ENCODE data around the gene ASB6.

ASB6 gene

DNA sequence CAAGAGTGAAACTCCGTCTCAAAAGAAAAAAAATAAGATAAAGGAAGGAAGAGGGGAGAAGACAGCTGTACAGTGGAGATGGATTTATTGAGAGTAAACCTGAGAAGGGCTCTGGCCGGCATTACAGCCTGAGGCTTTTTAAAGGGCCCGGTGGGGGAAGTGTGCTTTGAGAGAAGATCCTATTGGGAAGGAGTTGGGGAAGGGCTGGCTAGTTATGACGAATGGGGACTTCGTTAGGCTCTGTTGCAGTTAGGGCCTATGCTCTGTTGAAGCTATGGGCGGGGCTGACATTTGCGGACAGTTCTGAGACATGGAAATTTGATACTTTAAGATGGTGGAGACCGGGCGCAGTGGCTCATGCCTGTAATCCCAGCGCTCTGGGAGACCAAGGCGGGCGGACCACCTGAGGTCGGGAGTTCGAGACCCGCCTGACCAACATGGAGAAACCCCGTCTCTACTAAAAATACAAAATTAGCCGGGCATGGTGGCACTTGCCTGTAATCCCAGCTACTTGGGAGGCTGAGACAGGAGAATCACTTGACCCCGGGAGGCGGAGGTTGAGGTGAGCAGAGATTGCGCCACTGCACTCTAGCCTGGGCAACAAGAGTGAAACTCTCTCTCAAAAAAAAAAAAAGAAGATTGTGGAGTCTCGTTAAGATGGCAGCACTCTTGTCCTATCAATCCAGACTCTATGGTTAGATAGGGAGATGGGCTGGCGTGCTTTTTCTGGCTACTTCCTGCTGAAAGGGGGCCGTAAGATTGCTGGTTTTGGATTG is 54.3 kb downstream of the ASB6 start:
- TF ChIP-seq, protein P1, sequence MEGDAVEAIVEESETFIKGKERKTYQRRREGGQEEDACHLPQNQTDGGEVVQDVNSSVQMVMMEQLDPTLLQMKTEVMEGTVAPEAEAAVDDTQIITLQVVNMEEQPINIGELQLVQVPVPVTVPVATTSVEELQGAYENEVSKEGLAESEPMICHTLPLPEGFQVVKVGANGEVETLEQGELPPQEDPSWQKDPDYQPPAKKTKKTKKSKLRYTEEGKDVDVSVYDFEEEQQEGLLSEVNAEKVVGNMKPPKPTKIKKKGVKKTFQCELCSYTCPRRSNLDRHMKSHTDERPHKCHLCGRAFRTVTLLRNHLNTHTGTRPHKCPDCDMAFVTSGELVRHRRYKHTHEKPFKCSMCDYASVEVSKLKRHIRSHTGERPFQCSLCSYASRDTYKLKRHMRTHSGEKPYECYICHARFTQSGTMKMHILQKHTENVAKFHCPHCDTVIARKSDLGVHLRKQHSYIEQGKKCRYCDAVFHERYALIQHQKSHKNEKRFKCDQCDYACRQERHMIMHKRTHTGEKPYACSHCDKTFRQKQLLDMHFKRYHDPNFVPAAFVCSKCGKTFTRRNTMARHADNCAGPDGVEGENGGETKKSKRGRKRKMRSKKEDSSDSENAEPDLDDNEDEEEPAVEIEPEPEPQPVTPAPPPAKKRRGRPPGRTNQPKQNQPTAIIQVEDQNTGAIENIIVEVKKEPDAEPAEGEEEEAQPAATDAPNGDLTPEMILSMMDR (IDR thresholded peaks at IDR 0.05; ENCODE audit: control insufficient read depth, insufficient read depth, low read depth, low read length, missing control alignments): no peak
- DNase-seq (ENCODE audit: low read depth): no peak
- no peak overlapping the region for H3K4me3 ChIP-seq (ENCODE audit: control insufficient read depth, low read depth, low read length)

DNA sequence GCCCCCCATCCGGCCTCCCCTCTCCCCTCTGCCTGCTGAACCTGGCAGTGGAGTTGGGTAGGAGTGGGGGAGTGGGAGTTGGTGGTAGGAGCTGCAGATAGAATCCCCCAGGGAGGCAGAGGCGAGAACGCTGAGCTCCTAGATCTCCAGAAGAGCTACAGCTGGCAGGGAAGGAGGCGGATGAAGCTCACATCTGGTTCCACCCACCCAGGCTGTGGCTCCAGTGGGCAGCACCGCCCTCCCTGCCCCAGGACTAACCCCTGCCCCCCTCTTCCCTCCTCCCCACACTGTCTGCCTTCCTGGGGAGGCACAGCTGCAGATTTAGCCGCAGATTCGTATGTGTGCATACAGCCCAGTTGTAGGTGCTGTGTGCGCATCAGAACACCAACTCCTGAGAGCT is 55.3 kb downstream of the ASB6 start:
- no peak overlapping the region for H3K4me3 ChIP-seq (ENCODE audit: control insufficient read depth, low read depth, low read length)
- no peak for DNase-seq (ENCODE audit: low read depth)

DNA sequence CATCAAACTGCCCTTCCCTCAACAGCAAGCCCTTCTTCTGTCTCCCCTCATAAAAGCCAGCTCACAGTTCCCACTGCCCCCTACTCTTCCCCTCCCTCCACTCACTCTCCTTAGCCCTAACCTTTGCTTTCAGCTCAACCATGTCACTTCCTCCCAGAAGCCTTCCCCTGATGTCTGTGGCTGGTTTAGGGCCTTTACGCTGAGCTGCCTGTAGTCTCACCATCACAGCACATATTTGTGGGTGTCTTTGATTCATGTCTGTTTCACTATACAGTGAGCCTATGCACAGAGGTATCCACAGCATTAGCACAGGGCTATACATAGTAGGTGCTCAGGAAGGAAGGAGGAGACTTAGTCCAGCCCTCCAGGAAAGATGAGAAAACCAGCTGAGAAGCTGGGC is 55.7 kb downstream of the ASB6 start:
- DNase-seq (ENCODE audit: low read depth): no peak
- no peak overlapping the region for H3K4me3 ChIP-seq (ENCODE audit: control insufficient read depth, low read depth, low read length)
- TF ChIP-seq, protein P1 (IDR thresholded peaks at IDR 0.05; ENCODE audit: control insufficient read depth, insufficient read depth, low read depth, low read length, missing control alignments): no peak

More for the DNA sequence above, 55.3 kb downstream of the ASB6 start:
- TF ChIP-seq, protein P1 (IDR thresholded peaks at IDR 0.05; ENCODE audit: control insufficient read depth, insufficient read depth, low read depth, low read length, missing control alignments): no peak

DNA sequence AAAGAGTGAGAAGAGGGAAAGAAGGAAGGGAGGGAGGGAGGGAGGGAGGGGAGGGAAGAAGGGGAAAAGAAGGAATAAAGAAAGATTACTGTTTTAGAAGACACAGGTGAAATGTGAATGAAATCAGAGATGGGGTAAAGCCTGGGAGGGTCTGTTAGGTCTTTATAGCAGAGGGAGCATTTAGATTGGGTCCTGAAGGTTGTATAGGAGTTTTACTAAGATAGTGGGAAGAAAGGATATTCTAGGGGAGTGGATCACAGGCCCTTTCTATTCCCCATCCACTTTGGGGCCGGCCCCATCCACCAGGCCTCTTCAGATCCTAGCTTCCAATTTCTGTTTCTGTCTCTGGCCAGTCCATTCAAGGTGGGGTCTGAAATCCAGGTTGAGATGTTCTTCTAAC is 56.6 kb downstream of the ASB6 start:
- TF ChIP-seq, protein P1 (IDR thresholded peaks at IDR 0.05; ENCODE audit: control insufficient read depth, insufficient read depth, low read depth, low read length, missing control alignments): no peak
- DNase-seq (ENCODE audit: low read depth): no peak
- H3K4me3 ChIP-seq (ENCODE audit: control insufficient read depth, low read depth, low read length): no peak overlapping the region
